ENCODE data around the gene SIDT1.

Gene SIDT1

GRCh38 chr3:113638910-113639309 is 106.6 kb downstream of the SIDT1 start:
- no peak for DNase-seq

GRCh38 chr3:113643583-113643982 is 111.2 kb downstream of the SIDT1 start:
- DNase-seq: no peak

- DNase-seq: no peak
Measured at GRCh38 chr3:113648524-113648923, 116.2 kb downstream of the SIDT1 start.

GRCh38 chr3:113649174-113649845 is 117.0 kb downstream of the SIDT1 start:
- no peak for DNase-seq

- no peak for DNase-seq
Measured at GRCh38 chr3:113654310-113654709, 122.0 kb downstream of the SIDT1 start.

- DNase-seq: no peak
Measured at GRCh38 chr3:113654851-113655250, 122.5 kb downstream of the SIDT1 start.

GRCh38 chr3:113658107-113658506 is 125.8 kb downstream of the SIDT1 start:
- no peak for DNase-seq

- no peak for DNase-seq
Measured at GRCh38 chr3:113659101-113659541, 126.8 kb downstream of the SIDT1 start.

- no peak for DNase-seq
Measured at GRCh38 chr3:113659996-113660395, 127.6 kb downstream of the SIDT1 start.

- DNase-seq: no peak
Measured at GRCh38 chr3:113660458-113660857, 128.1 kb downstream of the SIDT1 start.

GRCh38 chr3:113660896-113661295 is 128.5 kb downstream of the SIDT1 start:
- DNase-seq: no peak

- DNase-seq: no peak
Measured at GRCh38 chr3:113662824-113663223, 130.5 kb downstream of the SIDT1 start.

GRCh38 chr3:113663324-113663750 is 131.0 kb downstream of the SIDT1 start:
- no peak for DNase-seq

- no peak for DNase-seq
Measured at GRCh38 chr3:113663761-113664160, 131.4 kb downstream of the SIDT1 start.

GRCh38 chr3:113664523-113665094 is 132.3 kb downstream of the SIDT1 start:
- no peak for DNase-seq

GRCh38 chr3:113668015-113668414 is 135.7 kb downstream of the SIDT1 start:
- DNase-seq: no peak

- DNase-seq: no peak
Measured at GRCh38 chr3:113673593-113673992, 141.2 kb downstream of the SIDT1 start.

GRCh38 chr3:113676261-113676660 is 143.9 kb downstream of the SIDT1 start:
- DNase-seq: no peak

- no peak for DNase-seq
Measured at GRCh38 chr3:113677737-113678136, 145.4 kb downstream of the SIDT1 start.

GRCh38 chr3:113678773-113679172 is 146.4 kb downstream of the SIDT1 start:
- no peak for DNase-seq
